Activated CD4-positive, CD25-positive, alpha-beta regulatory T cell treated with anti-CD3 and anti-CD28 coated beads, Interleukin-2, amount 50 U/mL, for 16 hours (primary cell): ENCODE data around the gene SAP25.
A peak's percentile ranks its signal among the peaks of the same experiment; 100 is the strongest.
"Not testable (repeated sequence)": the region's sequence is repeated elsewhere in the genome, so short reads cannot be mapped to it uniquely, and the experiment has no call there.

Source experiments
- DNase-seq: peaks from one replicate; pipeline ENCODE4 v3.0.0-alpha.2; 2020; ENCODE audit warnings: low read depth, low spot score

The SAP25 gene

GRCh38 chr7:100561491-100562194 is 12.1 kb downstream of the SAP25 start:
- DNase-seq = no peak

- DNase-seq = no peak
These were observed 14.6 kb downstream of the SAP25 start for GRCh38 chr7:100559127-100559526.

GRCh38 chr7:100556541-100556940 is 17.2 kb downstream of the SAP25 start:
- no peak for DNase-seq

GRCh38 chr7:100555701-100556100 is 18.0 kb downstream of the SAP25 start:
- DNase-seq = no peak

- no peak for DNase-seq
These were observed 20.7 kb downstream of the SAP25 start for GRCh38 chr7:100553032-100553431.

GRCh38 chr7:100552532-100552931 is 21.2 kb downstream of the SAP25 start:
- no peak for DNase-seq

GRCh38 chr7:100548446-100548845 is 25.3 kb downstream of the SAP25 start:
- DNase-seq = not testable (repeated sequence)

- DNase-seq = no peak
These were observed 25.8 kb downstream of the SAP25 start for GRCh38 chr7:100547872-100548271.

GRCh38 chr7:100546926-100547800 is 26.5 kb downstream of the SAP25 start:
- no peak for DNase-seq

GRCh38 chr7:100546129-100546925 is 27.4 kb downstream of the SAP25 start:
- no peak for DNase-seq

GRCh38 chr7:100545360-100546128 is 28.2 kb downstream of the SAP25 start:
- DNase-seq = no peak

GRCh38 chr7:100544967-100545359 is 28.7 kb downstream of the SAP25 start:
- DNase-seq = no peak

GRCh38 chr7:100544386-100544785 is 29.3 kb downstream of the SAP25 start:
- no peak for DNase-seq

- no peak for DNase-seq
These were observed 30.1 kb downstream of the SAP25 start for GRCh38 chr7:100543586-100543985.

- not testable (repeated sequence) for DNase-seq
These were observed 32.4 kb downstream of the SAP25 start for GRCh38 chr7:100541309-100541708.

GRCh38 chr7:100540073-100540723 is 33.5 kb downstream of the SAP25 start:
- no peak for DNase-seq

GRCh38 chr7:100539436-100540006 is 34.2 kb downstream of the SAP25 start:
- DNase-seq = no peak

- peak; percentile 100 for DNase-seq
These were observed 34.9 kb downstream of the SAP25 start, which contains the start of gene AGFG2 for GRCh38 chr7:100538654-100539435. AGFG2 (plus strand) TSS chr7:100539203; CDS start chr7:100539347, 144 bp downstream.

GRCh38 chr7:100538348-100538653 is 35.4 kb downstream of the SAP25 start:
- no peak for DNase-seq

GRCh38 chr7:100536695-100537094 is 37.0 kb downstream of the SAP25 start:
- not testable (repeated sequence) for DNase-seq
